Suppressor macrophage treated with lipopolysaccharide for 1 hour (primary cell): ENCODE data around the gene CSF1.
A peak's percentile ranks its signal among the peaks of the same experiment; 100 is the strongest.

Experiments
- DNase-seq, 3 donors: peaks; one replicate each; pipeline ENCODE4 v3.0.0-alpha.2; 2020 to 2022

CSF1 gene

DNA sequence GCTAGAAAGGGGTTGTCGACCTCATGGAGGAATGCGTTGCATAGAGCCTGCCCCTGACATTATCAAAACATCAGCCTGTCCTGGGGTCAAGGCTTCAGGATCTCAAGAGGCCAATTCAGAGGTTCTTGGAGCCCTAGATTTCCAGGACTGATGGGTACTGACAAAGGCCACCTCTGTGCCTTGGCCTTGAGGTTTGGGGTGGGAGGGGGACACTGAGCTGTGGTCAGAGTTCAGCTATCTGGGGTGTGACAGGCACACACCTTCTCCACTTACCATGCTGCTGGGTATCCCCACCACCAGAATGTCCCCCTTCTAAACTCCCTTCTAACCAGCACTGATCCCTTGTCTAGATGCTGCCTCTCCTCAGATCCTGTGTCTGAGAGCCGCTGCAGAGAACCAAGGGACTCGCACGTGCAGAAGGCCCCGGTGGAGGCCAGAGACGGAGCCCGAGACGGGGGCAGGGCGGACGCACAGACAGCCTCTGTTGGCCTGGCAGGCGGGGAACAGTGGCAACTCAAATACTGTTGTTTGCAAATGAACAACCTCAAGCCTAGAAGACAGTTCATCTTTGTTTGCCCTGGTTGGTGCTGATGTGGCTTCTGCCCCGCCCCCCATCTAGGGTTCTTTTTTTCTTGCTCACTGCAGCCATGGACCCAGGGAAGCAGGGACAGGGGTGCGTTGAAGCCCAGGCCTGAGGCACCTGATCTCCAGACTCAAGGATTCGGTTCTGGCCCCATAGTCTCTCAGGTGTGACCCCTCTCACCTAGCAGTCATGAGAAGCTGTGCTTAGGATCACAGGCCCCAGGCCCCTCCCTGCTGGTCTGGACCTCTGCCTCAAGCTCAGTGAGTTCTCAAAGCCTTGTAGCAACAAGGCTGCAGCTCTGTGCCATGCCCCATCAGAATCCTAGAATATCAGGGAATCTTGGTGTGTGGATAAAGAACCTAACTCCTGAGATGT is 28.1 kb upstream of the CSF1 start:
- DNase-seq, result no peak

DNA sequence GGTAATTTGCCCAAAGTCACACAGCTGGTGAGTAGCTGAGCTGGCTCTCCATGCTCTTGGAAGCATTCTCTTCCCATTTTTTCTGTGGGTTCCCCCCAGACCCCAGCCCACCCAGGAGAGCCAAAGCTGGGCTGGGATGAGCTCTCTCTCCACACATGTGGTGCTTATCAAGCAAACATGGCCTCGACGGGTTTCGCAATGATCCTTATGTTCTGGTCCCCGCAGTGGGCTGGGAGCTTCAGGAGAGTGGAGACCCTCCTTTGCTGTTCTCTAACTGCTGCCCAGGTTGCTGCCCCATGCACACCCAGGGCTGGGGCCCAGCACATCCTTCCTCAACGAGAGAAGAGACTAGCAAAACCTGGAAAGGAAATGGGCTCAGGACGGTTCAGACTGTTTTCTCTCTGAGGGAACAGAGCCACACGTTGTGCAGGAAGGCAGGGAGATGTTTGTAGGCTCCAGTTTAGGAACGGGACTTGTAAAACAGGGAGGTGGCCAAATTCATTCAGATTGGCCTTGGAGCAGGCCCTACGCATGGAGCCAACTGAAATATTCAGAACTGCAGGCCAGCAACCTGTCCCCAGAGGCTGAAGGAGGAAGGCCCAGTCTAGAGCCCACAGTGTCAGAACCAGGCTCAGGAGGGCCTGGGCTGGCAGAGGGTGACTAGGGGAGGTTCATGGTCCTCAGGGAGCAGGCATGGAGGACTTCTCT is 27.2 kb upstream of the CSF1 start:
- DNase-seq, result no peak

DNA sequence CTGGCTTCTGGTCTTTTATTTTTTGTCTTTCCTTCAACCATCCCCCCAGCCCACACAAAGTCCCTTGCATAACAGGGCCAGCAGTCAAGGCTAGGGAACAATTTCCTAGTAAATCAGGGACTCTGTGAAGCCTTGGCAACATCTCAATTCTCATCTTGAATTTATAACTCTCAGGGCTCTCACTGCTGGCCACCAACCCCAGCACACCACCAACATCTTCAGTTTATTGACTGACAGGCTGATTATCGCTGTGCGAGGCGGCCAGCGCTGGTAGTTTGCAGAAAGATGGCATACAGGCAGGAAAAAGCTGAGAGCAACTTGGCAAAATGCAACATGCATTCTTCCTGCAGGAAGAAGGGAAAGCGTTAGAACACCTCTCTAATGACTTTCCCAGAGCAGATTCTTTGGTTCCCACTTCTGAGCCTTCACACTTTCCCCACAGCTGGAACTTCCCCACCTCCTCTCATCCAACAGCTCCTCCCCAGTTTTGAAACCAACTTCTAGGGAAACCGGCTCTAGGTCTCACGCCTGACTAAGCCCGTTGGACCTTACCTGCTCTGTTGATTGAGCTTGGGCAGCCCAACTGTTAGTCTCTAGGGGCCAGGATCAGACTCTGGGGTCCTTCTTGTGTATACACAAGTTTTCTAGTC is 26.3 kb upstream of the CSF1 start:
- DNase-seq, result peak; percentile 79 to 83 (median 81)

DNA sequence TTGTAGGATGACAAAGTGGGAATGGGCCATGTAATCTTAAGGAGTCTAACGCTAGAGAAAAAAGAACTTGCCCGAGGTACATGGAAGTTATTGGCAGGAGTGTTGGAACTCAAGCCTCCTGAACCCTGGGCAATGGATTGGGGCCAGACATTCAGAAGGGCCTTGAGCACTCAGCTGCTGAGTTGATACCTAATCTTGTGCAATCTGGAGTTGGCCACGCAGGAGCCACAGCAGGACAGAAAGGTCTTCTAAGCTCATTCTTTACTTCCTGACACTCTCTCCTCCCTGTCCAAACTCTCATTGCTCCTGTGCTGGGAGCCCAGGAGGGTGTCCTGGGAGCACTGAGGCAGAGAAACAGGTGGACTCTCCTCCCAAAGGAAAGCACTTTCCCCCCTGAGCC is 25.1 kb upstream of the CSF1 start:
- DNase-seq, result no peak

DNA sequence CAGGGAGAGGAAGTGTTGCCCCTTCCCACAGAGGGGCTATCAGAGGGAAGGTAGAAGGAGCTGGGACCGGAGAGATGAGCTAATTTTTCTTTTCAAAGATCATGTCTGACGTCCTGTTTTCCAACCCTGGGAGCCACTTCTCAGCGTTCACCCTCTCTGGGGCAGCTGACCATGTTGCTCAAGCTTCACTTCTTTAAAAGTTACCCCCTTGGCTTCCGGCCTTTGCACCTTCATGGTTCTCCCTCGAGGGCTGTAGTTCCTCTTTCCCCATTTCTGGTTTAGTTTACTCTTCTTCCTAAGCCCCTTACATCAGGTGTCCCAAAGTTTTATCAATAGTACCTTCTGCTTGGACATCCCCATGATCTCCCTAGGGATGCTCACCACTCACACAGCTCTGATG is 23.8 kb upstream of the CSF1 start:
- DNase-seq, result peak; percentile 72 to 74 (median 73)

DNA sequence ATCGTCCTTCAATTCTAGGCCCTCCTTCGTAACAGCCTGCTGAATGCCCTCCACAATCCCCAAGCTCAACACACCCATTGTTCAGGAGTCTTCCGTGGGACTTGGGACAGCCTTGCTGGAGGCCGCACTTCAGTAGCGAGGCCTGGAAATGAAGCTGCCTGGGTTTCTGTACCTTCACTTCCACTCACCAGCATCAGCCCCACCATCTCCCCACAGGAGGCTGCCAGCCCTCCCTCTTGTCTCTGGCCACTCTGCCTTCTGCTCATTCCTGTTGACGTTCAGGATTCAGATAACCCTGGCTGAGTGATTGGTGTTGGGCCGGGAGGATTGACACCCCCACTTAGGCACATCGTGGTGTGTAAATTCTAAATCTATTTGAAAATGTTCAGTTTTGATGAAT is 23.4 kb upstream of the CSF1 start:
- DNase-seq, result no peak

DNA sequence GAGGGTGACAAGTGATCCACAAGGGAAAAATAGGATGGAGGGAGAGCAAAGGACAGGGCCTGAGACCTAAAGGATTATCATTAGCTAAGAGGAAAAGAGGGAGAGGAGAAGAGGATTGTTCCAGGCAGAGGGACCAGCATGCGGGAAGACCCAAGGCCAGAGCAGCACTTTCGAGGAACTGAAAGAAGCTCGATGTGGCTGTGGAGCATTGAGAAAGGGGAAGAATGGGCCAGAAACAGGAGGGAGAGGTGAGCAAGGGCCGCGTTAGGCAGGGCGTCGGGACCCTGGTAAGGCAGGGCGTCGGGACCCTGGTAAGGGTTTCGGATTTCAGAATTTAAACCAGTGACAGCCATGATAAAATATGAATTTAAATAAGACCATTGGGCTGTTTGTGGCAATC is 22.8 kb upstream of the CSF1 start:
- peak; percentile 59 to 66 (median 64) for DNase-seq

DNA sequence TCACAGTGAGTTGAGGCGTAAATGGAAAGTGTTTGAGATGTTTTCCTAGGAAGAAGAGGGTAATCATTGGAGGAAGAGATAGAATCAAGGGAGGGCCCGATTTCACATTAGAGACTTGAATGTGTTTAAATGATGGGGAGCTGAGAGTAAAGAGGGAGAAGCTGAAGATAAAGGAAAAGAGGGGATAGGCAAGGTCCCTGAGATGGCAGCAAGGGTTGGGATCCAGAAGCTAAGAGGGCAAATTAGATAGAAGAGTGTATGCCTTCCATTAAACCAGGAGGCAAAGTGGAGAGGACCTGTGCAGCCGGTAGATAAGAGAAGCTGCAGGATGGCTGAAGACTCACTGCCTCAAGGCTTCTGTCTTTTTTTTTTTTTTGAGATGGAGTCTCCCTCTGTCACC is 21.6 kb upstream of the CSF1 start:
- DNase-seq, result no peak

DNA sequence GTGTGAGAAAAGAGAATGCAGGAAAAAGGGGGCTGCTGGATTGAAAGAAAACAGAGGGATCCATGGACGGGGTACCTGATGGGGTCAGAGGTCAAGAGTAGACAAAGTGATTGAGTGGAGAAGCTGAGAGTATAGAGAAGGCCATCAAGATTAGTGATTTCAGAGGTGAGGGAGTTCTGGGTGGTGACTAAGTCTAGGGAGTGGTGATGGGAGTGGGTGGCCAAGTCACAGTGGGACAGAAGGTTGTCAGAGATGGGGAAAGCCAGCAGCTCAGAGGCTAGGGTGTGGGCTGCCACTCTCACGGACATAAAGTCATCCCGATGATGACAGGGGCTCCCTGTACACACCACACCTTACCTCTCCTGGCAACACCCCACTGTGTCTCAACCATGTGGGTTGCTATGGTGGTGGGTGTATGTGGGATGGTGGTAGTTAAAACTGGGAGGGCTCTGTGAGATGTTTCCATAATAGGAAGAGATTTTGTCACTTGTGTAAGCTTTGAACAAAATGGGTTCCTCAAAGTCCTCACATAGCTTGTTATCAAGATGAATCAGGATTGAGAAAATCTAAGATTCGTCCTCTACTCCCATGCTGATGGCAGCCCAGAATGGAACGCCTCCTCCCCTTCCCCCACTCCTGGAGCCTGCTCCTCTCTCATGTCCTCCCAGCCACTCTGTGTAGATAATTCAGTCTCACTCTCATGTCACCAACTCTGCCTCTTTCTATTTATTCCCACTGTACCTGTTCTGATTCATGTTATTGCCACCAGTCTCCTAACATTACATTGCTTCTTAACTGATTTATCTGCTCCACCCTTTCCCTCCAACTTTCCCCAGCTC is 20.3 kb upstream of the CSF1 start:
- peak; percentile 88 to 90 (median 89) for DNase-seq

DNA sequence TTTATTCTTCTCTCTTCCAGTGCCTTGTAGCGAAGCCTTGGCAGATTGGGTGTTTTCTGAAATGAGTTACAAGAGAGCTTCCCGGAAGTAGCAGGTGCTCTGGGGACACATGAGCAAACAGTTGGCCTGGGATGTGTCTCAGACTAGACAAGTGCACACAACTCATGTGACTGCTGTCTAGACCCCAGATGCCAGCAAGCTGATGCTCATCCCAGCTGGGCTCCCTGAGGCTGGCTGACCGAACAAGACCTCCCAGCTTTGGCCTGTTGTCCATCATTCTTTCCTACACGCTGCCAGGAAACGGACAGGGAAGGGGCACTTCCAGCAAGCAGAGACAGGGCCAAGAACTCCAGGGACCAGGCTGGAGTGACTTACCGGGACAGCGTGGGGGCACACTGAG is 18.7 kb upstream of the CSF1 start:
- no peak for DNase-seq

DNA sequence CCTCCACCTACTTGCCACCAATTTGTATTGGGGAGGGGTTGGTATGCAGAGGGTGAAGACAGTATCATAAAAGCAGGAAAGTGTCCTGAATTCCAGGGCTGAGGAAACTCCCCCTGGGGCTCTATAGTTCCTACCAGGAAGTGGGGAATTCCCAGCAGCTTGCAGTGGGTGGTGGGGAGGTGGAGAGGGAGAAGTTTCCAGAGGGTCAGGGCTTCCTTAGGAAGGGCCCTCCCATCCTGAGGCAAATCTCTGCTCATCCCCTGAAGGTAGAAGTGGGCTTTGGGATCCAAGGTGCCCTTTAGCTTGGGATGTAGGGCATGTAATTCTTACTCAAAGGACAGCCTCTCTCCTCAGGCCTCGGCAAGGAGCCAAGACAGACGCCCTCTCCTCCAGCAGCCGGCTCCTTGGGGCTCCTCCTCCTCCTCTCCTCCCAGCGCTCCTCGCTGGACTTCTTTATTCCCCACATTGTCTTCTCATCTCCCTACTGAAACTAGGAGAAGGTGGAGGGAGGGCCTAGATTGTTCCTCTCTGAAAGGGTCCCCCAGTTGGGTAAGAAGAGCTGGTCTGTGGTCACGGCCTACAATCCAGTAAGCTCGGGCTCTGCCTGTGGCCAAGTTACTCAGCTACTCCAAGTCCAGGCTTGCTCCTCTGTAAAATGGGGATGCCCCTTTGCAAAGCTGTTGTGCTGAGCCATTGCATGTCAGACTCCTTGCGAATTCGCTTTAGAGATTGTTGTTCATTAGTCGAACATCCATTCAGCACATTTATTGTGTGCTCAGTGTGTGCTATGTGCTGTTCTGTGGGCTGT is 17.9 kb upstream of the CSF1 start:
- peak; percentile 68 to 80 (median 76) for DNase-seq

DNA sequence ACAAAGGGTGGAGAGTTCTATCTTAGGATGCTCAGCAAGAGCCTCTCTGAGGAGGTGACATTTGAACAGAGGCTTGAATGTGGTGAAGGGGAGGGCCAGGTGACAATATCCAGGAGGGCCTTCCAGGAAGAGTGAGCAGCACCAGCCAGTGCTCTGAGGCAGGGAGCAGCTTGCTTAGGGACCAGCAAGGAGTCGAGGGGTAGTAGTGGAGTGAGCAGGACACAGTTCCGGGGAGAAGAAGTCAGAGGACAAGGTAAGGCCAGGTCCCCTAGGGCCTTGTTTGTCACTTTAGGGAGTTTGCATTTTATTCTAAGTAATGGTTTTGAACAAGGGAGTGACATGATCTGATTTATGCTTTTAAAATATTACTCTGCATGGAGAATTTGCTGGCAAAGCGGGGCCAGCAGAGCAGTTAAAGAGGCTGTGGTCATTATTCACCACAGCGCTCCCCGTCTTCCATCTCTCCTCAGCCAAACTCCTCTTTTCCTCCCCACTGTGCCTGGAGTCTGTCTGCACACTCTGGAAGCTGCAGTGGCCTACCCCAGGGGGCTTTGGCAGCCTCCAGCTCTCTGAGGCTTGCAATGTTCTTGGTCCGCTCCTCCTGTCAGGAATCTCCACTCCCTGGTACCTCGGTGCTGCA is 17.0 kb upstream of the CSF1 start:
- DNase-seq, result no peak

DNA sequence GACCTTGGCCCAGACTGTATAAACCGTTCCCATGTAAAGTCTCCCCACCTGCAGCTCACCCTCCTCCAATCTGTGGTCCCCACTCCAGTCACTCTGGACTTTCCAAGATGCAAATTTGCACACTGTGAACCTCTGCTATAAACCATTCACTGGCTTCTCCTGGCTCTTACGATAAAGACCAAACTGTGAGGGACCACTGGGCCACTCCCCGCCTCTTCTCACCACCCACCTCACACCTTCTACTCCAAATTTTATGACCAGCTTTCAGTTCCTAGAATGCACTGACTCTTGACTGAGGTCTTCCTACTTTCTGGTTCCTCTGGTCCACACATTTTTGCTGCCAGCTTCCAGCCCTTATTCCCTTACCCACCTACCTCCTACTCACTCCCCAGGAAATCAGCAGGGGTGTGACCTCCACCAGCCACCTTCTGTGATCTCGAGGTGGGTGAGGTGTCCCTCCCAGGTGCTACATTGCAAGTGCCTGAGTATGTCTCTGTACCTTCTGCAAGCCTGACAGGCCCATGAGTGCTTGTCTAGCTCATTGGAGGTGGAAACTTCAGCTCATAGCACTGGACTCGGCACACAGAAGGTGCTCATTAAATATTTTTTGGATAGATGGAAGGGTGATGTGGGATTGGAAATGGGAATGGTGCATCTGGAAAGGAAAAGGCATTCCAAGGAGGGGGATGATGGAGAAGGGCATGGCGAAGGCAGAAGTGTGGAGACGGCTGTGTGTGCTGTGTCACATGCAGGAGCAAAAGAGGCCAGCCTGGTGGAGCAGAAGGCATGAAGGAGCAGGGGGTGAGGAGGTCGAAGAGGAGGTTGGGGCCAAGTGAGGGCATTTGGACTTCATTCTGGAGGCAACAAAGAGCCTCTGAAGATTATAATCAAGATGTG is 15.6 kb upstream of the CSF1 start:
- peak; percentile 59 to 69 (median 61) for DNase-seq

DNA sequence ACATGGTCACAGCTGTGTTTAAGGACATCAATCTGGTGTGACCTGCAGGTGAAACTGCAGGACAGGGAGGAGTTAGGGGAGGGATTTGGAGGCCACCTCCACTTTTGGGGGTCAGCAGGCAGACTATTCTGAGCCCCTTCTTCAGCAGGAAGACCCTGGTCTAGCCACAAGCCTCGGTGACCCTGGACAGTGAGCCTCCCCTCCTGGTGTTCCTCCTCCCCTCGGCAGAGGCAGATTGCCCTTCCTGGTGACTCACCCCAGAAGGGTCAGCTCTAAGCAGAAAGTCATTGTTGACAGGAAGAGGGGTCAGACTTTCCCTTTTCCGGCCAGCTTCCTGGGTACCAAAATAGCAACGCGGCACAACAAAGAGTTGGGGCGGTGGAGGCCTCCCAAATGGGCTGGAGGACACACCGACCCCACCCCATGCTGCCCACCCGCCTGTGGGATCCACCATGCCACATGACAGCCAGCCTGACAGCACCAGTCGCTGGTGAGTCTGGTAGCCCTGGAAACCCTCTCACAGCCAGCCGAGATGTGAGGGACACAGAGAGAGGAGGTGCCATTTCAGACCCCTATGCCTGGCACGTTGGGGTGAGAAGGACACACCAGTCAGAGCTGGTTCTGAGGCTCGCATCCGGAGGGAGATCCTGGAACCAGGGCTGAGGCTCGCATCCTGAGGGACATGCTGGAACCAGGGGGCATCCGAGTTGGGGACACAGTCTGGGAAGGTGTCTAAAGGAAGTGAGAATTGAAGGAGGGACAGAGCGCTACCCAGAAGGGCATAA is 14.7 kb upstream of the CSF1 start:
- peak; percentile 80 to 83 (median 83) for DNase-seq

DNA sequence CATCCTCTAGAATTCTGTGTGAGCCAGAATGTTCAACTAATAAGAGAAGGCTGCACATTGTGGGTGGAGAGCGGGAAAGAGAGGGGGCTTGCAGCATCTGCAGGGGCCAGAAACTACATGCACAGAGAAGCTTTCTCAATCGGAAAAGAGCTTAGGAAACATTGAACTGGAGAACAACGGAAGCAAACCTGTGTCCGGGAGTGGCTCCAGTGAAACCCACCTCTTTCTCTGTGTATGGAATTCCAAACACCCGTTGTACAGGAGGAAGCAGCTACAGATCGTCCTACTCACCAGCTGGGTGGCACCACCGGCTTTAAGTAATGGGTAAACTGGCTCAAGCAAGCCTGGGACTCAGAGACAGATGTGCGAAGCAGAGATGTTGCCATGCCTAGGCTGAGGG is 14.0 kb upstream of the CSF1 start:
- DNase-seq, result no peak

DNA sequence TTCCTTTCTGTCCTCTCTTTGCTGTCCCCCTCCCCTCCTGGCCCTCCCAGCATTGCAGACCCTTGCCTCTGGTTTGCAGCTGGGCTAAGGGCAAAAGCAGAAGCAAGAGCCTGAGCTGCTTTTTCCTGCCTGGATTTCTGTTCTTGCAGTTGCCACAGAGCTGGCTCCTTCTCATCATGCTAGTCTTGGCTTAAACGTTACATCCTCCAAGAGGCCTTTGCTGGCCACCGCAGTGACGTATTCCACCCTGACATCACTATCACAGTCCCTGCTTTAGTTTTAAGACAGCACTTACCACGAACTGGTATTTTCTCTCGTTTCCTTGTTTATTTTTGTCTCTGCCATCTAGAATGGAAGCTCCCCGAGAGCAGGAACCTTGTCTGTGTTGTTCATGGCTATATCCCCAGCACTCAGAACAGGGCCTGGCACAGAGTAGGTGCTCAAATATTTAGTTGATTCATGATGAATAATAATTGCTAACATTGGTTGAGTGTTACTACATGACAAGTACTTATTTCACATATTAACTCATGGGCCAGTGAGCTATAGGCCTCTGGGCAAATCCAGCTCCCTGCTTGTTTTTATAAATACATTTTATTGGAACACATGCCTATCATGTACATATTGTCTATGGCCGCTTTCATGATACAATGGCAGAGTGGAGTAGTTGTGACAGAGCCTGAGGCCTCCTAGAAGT is 13.2 kb upstream of the CSF1 start:
- peak; percentile 44 to 57 (median 51) for DNase-seq

DNA sequence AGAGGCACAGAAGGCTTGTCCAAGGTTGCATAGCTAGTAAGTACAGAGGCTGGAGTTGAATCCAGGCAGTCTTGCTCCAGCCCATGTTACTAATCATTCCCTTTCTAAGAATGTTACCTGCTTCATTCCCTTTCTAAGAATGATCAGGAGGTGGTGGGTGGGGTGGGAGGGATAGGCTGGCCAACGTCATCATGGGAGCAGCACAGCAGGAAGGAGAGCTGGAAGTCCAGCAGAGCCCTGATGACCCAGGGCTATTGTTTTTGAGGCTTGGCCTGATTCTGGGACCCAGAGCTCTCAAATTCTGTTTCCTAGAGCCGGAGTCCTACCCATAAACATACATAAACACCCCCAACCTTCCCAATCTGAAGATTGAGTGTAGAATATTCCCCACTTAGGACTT is 11.8 kb upstream of the CSF1 start:
- no peak for DNase-seq

DNA sequence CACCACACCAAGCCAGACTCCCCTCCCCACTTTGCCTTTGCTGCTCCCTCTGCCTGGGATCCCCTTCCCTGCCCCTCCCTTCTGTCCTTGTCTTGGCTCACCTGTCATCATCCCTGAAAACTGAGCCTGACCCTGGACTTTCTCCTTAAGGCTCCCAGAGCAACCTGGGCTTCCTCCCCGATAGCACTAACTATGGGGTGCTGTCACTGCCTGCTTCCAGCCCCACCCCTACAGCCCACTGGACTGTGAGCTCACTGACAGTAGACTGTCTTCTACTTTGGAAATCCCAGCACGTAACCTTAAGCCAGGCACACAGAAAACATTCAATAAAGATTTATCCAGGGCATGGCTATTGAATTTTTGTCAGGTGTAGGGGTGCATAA is 9.5 kb upstream of the CSF1 start:
- DNase-seq, result peak; percentile 73 to 80 (median 75)
